C4-2B (cell line): ENCODE results near the gene ATF2.

ENCODE experiments used
- ZFX ChIP-seq: fragments of 450-650 bp; IDR thresholded peaks from 2 replicates; pipeline ENCODE4 v1.6.1; 2017
- TF ChIP-seq, protein P1 (sequence below): fragments of 450-650 bp; conservative IDR thresholded peaks from 2 replicates; pipeline ENCODE4 v1.5.1; 2017; ENCODE audit warnings: mild to moderate bottlenecking

DNA sequence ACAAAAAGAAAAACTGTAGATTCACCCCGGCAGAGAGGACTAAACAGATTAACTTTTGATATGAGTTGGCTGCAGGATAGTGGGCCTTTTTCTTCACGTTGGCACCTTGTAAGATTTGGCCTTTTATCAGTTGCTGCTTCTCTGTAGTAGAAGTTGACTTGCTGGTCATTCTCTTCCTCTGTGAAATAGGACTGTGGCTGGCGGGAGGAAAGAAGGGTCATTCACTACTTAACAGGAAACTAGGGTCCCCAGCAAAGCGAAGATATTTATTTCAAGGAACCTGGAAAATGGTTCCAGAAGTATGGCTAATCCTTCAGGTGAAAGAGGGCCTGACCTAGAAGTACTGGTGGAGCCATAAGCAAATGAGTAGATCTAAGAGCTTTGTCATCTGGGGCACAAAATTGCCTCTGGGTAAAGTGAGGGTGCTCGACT lies 13.9 kb upstream of the ATF2 start:
- TF ChIP-seq, protein P1, sequence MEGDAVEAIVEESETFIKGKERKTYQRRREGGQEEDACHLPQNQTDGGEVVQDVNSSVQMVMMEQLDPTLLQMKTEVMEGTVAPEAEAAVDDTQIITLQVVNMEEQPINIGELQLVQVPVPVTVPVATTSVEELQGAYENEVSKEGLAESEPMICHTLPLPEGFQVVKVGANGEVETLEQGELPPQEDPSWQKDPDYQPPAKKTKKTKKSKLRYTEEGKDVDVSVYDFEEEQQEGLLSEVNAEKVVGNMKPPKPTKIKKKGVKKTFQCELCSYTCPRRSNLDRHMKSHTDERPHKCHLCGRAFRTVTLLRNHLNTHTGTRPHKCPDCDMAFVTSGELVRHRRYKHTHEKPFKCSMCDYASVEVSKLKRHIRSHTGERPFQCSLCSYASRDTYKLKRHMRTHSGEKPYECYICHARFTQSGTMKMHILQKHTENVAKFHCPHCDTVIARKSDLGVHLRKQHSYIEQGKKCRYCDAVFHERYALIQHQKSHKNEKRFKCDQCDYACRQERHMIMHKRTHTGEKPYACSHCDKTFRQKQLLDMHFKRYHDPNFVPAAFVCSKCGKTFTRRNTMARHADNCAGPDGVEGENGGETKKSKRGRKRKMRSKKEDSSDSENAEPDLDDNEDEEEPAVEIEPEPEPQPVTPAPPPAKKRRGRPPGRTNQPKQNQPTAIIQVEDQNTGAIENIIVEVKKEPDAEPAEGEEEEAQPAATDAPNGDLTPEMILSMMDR, result no peak
- TF ChIP-seq ZFX, result no peak
